GM15510 (cell line): ENCODE results near the gene NEURL1B.

Source experiments
- POLR2A ChIP-seq: IDR thresholded peaks from 3 replicates; pipeline ENCODE4 v1.6.1; 2011; ENCODE audit warnings: borderline replicate concordance; ENCODE audit not compliant: insufficient read length; ENCODE audit errors: extremely low read depth

NEURL1B gene

DNA sequence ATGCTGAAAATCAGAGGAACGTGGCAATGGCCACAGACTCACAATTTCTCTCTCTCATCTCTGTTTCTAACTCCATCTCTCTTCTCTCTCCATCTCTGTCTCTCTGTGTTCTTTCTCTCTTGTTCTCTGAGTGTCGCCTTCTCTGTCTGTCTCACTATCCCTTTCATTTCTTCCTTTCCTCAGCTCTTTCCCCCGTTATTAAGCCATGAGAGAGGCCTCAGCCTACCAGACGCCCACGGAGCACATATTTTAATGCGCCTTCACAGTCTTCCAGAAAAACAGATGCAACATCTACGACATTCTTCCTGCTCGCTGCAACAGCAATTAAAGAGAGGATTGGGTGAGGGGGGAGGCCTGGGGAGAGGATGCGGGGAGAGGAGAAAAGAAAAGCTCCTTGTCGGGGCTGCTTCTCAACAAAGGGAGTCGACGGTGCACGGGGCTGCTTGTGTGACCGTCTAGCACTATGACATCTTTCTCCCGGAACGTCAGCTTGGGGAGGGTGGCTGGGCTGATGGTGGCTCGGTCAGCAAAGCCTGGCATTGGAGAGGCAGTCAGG lies 37.7 kb upstream of the NEURL1B start:
- TF ChIP-seq POLR2A, result no peak

DNA sequence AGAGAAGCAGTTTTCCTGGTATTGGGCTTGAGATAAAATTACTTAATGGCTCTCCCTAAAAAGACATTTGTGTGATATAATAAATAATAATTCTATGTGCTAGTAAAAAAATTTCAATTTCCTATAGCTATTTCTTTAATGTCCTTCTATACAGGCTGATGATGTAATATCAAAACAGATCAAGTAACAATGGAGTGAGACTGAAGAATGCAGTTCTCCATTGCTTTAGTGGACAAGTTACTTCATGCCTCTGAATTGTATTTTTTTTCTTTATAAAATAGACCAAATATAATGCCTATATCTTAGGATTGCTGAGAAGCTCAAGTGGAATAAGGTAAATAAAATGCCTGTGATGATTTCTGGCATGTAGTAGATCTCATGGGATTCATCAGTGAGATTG lies 35.6 kb upstream of the NEURL1B start:
- no peak for TF ChIP-seq POLR2A

DNA sequence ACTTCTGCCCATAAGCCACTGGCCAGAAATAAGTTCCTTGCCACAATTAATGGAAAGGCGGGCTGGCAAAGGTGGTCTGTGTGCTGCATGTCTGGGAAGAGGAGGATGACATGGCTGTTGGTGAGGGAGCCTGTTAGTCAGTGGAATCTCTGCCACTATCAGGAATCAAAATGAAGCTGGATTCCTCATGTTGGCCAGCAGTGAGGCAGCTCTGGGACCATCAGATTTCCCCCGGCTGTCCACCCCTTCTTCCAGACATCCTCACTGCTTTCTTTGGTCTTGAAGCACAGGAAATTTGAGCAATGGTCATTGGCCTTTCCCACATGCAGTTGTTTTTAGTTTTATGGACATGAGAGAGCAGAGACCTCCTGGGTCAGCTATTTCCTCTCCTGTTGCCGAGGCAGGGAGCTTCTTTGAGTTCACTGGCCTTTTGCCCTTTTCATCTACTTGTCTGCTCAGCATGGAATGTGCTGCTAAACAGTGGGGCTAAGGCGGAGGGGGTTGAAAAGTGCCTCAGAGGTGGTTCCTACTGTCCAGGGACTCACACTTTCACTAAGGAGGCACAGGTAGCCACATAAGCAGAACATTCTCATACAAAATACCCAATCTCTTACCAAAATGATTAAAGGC lies 34.8 kb upstream of the NEURL1B start:
- TF ChIP-seq POLR2A, result no peak

DNA sequence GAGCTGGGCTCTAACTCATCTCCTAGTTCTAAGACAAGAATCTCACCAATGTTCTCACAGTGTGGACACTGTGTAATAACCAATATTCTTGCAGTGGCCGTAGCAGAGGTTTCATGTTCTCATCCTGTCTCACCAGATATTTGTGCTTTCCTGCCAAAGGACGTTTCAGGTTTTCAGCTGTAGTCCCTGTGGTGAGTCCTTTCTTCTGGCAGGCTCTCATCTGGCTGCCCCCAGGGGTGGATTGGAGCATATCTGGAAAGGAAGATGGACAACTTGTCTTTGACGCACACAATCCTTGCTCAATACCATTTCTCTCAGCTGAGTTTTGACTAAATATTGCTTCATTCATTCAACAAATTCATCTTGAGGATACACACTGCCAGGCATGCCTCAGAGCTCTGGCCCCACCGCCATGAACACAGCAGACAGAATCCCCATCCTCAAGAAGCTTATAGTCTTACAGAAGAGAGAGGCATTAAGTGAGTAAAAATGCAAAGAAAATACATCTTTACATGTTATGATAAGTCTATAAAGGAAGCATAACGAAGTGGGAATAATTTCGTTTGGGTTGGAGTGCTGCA lies 33.8 kb upstream of the NEURL1B start:
- no peak for TF ChIP-seq POLR2A

DNA sequence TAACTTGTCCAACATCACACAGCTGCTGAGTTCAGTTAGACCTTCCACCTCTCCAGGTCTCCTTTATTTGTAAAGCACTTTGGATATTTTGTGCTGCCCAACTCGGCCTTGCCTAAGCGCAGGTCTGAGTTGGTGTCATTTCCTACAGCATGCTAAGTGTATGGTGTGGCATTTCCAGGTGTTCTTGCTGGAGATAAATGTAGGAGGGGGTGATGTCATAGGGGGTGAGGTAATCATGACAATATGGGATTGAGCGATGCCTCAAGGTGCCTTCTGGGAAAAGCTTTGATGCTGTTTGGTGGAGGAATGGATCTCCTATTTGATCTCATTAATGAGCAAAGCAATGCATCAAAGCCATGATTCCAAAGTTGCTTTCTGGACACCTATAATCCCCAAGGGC lies 32.3 kb upstream of the NEURL1B start:
- no peak for TF ChIP-seq POLR2A

DNA sequence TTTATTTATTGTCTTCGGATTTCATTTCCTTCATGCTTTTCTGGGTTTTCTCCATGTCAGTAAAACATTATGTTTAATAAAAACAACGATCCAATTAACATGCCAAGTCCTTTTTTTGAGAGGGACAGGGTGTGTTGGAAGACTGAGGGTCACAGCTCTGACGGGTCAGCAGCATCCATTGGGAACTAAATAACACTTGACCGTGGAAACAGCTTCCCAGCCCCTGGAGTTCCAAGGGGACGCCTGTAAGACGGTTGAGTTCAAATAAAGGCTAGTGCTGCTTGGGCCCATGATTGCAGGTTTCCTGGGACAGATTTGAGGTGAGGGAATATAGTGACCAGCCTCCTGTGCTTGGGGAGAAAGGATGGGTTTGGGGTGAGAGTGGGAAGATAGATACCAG lies 30.4 kb upstream of the NEURL1B start:
- no peak for TF ChIP-seq POLR2A

DNA sequence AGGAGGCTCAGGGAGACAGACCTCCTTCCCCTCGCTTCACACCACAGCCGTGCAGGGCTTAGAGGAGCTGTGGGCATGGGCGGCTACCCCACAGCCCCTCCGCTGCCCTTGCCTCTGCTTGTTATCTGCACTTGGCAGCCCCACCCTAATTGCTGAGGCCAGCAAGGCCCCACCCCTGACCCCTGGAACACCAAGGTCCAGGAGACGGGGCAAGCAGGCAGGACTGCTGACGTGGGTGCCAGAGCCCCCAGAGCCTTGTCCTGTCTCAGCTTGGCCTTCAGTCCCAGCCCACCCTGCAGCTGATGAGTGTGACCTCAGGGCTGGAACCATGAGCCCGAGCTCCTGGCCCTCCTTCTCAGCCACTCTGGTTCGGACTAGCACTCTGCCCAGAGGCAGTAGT lies 29.1 kb upstream of the NEURL1B start:
- TF ChIP-seq POLR2A, result no peak

DNA sequence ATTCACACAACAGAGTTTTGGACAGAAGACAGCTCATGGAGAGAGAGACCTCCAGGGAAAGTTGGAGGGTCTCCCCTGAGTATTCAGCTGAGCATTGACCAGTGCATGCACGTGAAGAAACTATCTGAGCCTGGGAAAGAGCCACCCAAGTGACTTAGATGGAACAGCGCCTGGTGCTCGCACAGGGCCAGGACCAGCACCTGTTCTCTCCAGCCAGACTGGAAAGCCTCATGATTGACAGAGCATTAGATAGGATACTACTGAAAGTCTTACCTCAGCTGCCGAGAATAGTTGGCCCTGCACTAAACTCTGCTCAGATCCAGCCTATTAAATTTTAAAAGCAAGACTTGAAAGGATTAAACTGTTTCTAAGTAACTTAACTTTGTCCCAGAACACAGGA lies 28.3 kb upstream of the NEURL1B start:
- TF ChIP-seq POLR2A, result no peak

DNA sequence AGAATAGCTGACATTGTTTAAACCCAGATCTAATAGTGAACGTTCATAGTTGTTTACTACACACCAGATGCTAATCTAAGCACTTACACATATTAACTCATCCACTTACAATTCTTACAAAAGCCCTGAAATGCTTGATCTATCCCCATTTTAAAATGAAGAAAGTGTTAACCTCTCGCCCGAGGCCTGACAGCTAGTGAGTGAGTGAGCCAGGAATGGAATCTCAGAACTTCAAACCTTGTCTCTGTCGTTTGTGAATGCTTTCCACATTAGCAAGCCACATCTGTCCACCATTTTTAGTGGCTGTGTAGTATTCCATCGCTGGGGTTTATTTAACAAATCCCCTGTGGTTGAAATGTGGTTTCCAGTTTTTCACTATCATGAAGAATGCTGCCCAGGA lies 24.9 kb upstream of the NEURL1B start:
- no peak for TF ChIP-seq POLR2A

DNA sequence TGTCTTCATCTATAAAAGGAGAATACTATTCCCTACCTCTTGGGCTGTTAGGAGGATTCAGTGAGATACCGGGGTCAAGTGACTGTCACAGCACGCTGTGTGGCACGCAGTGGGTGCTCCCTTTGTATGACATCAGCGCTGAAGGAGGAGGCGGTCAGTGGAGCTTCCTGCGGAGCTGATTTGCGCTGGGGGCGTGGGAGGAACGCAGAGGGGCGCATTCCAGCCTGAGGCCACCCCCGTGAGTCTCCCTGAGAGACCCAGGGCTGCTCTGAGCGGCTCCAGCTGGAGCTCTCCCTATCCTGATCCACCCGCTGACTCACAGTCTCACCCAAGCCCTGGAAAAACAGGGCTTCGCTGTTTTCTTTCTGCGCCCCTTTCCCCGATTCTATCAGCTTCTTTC lies 24.3 kb upstream of the NEURL1B start:
- TF ChIP-seq POLR2A, result no peak

DNA sequence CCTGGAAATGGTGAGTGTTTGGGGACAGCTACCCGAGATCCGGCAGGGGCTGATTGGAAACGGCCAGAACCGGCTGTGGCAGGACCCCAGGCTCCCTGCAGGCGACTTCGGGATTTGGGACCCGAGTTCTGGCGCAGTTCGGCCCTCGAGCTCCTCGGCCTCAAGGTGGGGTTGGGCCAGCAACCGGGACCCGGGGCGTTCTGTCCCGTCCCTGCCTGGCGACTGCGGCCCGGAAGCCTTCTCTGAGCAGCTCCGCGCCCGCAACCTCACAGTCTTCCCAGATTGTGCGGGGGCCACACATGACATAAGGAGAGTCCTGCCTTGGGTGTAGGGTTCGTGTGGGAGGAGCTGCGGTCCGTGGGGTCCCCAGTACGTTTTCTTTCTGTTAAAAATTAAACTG lies 23.2 kb upstream of the NEURL1B start:
- TF ChIP-seq POLR2A, result no peak

DNA sequence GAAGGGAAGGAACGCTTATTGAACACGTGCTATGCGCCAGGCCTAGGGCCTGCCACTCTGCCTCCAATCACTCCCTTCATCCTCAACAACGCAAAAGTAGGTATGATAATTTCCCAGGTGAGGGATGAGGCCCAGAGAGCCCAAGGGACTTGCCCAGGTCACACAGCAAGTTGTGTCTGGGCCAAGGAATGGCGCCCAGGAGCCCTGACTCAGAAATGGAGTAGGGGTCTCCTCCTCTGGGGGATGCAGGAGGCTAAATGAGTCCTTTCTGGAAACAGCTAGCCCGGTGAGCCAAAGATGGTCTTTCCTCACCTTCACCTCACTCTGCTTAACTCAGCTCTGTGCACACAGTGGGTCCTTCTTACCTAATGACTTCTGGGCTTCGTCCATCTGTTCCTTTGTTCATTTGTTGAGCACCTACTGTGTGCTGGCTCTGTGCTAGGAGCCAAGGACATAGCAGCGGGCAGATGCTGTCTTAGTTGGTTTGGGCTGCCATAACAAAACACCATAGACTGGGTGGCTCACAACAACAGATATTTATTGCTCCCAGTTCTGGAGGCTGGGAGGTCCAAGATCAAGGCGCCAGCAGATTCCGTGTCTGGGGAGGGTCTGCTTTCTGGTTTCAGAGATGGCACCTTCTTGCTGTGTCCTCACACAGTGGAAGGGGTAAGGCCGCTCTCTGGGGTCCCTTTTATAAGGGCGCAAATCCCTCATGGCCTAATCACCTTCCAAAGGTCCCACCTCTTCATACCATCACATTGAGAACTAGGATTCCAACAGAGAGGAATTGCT lies 22.3 kb upstream of the NEURL1B start:
- TF ChIP-seq POLR2A, result no peak

DNA sequence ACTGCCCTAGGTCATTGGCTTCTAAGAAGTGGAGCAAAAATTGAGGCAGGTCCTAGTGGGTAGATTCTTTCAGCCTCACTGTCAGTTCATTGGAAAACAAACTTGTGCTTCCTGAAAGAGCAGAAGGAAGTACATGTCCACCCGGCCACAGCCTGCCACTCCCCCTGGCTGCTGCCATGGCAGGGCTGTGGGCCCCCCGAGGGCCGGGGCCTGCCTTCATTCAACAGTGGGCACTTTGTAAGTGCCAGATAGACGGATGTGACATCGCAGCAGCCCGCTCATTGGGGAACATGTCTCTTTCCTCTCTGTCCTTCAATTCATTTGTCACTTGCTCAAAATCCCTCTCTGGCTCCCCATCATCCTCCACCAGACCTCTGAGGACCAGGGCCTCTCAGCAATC lies 20.6 kb upstream of the NEURL1B start:
- TF ChIP-seq POLR2A, result no peak

DNA sequence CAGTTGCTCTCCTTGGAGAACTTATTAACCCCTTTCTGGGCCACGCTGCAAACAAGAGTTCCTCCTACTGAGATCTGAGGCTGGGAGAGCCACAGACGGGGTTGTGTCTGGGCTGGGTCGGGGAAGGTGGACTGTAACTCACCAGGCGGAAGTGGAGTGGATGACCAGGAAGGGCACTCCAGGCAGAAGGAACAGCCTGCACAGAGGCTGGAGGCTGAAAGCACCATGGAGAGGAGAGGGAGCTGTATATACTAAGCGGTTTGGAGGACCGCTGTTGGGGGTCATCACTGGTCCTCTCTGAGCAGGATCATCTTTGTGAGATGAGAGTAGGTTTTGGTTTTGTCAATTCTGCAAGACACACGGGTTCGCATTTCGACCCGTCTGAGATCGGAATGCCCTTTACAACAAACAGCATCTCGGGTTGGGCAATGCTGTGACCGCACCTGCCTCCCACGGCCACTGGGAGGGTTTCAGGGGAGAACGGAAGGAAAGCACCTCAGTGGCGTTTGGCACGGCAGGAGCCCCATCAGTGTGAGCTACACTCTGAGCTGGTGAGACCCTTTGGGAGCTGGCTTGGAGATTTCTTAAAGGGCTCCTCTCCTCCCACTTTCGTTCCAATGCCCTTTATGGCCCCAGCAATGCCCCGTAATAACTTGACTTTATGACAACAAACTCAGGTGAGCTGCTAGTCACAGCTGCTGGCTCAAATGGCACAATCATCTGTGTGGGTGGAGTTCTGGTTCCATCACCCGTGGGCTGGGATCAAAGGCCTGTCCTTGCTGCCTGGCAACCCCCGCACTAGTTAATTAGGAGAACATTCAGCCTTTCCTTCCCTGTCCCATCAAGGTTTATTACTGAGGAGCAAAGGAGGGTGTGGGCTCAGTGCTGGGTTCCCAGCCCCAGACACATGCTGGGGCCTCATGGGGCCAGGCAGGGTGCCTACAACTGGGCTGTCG lies 18.7 kb upstream of the NEURL1B start:
- TF ChIP-seq POLR2A, result no peak
